HEK293T (cell line): ENCODE measurements around the gene COMMD1.
"Not testable (repeated sequence)": the region's sequence is repeated elsewhere in the genome, so short reads cannot be mapped to it uniquely, and the experiment has no call there.

Experiments
- CTCF ChIA-PET: fragments of 350-600 bp; formaldehyde crosslinking; extraction: SDS; loops from one replicate; lab custom pipeline; 2021; ENCODE audit warnings: antibody characterized with exemption, inconsistent platforms; lab: Yijun Ruan, JAX
- POLR2A ChIA-PET: fragments of 350-600 bp; formaldehyde crosslinking; extraction: SDS; loops from one replicate; lab custom pipeline; 2020; ENCODE audit warnings: antibody characterized with exemption, inconsistent platforms; lab: Yijun Ruan, JAX
- DNase-seq: peaks from one replicate; pipeline ENCODE4 v3.0.0; 2012; ENCODE audit warnings: mixed read lengths; ENCODE audit errors: extremely low spot score
- ARNT ChIP-seq: fragments of 450-650 bp; IDR thresholded peaks from 2 replicates; pipeline ENCODE4 v1.6.1; 2017; ENCODE audit warnings: mild to moderate bottlenecking
- BHLHE40 ChIP-seq: fragments of 450-650 bp; IDR thresholded peaks from 2 replicates; pipeline ENCODE4 v1.6.1; 2016; ENCODE audit warnings: mild to moderate bottlenecking, moderate library complexity, borderline replicate concordance
- CTBP1 ChIP-seq: fragments of 450-650 bp; IDR thresholded peaks from 2 replicates; pipeline ENCODE4 v1.6.1; 2016; ENCODE audit warnings: borderline replicate concordance
- ELF4 ChIP-seq: fragments of 450-650 bp; IDR thresholded peaks from 2 replicates; pipeline ENCODE4 v1.6.1; 2017; ENCODE audit warnings: antibody characterized with exemption
- FOXA1 ChIP-seq: fragments of 450-650 bp; IDR thresholded peaks from 2 replicates; pipeline ENCODE4 v1.6.1; 2016; ENCODE audit warnings: mild to moderate bottlenecking
- FOXK2 ChIP-seq: fragments of 450-650 bp; IDR thresholded peaks from 2 replicates; pipeline ENCODE4 v1.6.1; 2016; ENCODE audit warnings: mild to moderate bottlenecking
- FOXM1 ChIP-seq: fragments of 450-650 bp; IDR thresholded peaks from 2 replicates; pipeline ENCODE4 v1.6.1; 2017; ENCODE audit warnings: mild to moderate bottlenecking, borderline replicate concordance
- HDGF ChIP-seq: fragments of 450-650 bp; IDR thresholded peaks from 2 replicates; pipeline ENCODE4 v1.6.1; 2017; ENCODE audit warnings: antibody characterized with exemption, borderline replicate concordance
- L3MBTL2 ChIP-seq: fragments of 450-650 bp; conservative IDR thresholded peaks from 2 replicates; pipeline ENCODE4 v1.6.1; 2016; ENCODE audit warnings: mild to moderate bottlenecking
- LEF1 ChIP-seq: fragments of 450-650 bp; IDR thresholded peaks from 2 replicates; pipeline ENCODE4 v1.6.1; 2017; ENCODE audit warnings: mild to moderate bottlenecking, borderline replicate concordance
- NFRKB ChIP-seq: fragments of 450-650 bp; IDR thresholded peaks from 2 replicates; pipeline ENCODE4 v1.6.1; 2016; ENCODE audit warnings: mild to moderate bottlenecking, moderate library complexity
- SP1 ChIP-seq: fragments of 450-650 bp; IDR thresholded peaks from 2 replicates; pipeline ENCODE4 v1.6.1; 2017
- SUZ12 ChIP-seq: fragments of 450-650 bp; IDR thresholded peaks from 2 replicates; pipeline ENCODE4 v1.6.1; 2016; ENCODE audit warnings: mild to moderate bottlenecking
- TARDBP ChIP-seq: fragments of 450-650 bp; IDR thresholded peaks from 2 replicates; pipeline ENCODE4 v1.6.1; 2016
- ZNF384 ChIP-seq: fragments of 450-650 bp; IDR thresholded peaks from 2 replicates; pipeline ENCODE4 v1.6.1; 2016
- TF ChIP-seq, protein P1 (sequence below): fragments of 450-650 bp; IDR thresholded peaks from 2 replicates; pipeline ENCODE4 v1.6.1; 2016

Gene COMMD1

DNA sequence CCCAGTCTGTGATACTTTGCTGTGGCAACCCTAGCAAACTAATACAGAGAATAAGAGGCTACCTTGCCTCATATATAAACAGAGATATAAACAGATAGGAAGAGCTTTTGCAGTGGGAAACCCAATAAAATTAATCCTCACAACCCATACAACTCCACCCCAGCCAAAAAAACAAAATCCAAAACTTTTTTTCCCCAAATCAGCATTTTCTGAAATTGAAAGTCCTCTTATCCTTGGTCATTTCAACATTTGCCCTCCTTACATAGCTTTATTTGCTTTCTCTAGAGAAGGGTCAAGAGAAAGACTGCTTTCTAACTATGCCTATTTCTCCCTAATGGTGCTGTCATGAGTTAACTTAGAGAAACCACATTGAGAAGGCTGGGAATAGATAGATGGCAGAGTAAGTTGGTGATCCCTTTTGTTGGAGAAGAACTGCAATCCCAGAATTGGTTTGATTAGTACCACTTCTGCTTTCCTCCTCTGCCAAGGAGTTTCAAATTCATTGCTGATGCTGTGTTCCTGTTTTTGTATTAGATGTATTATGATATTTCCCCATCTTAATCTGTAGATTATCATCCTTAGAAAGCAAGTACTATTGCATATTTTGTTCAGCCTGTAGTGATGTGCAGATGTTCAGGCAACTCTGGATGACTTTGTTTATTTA lies 214.0 kb downstream of the COMMD1 start:
- DNase-seq: no peak
- no peak for TF ChIP-seq ARNT
- no peak for TF ChIP-seq LEF1
- TF ChIP-seq CTBP1: no peak
- TF ChIP-seq ZNF384: no peak
- no peak for TF ChIP-seq SP1
- no peak for TF ChIP-seq TARDBP
- no peak for TF ChIP-seq NFRKB
- TF ChIP-seq, protein P1, sequence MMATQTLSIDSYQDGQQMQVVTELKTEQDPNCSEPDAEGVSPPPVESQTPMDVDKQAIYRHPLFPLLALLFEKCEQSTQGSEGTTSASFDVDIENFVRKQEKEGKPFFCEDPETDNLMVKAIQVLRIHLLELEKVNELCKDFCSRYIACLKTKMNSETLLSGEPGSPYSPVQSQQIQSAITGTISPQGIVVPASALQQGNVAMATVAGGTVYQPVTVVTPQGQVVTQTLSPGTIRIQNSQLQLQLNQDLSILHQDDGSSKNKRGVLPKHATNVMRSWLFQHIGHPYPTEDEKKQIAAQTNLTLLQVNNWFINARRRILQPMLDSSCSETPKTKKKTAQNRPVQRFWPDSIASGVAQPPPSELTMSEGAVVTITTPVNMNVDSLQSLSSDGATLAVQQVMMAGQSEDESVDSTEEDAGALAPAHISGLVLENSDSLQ: no peak
- no peak for TF ChIP-seq FOXM1
- TF ChIP-seq ELF4: no peak
- TF ChIP-seq L3MBTL2: no peak
- TF ChIP-seq FOXA1: no peak
- TF ChIP-seq HDGF: no peak
- no peak for TF ChIP-seq SUZ12
- no peak for TF ChIP-seq BHLHE40
- TF ChIP-seq FOXK2: no peak
- CTCF ChIA-PET: no interaction called here
- POLR2A ChIA-PET: no interaction called here

- CTCF ChIA-PET, POLR2A ChIA-PET, DNase-seq: not testable (repeated sequence)
These were observed 220.8 kb downstream of the COMMD1 start for GRCh38 chr2:62126239-62126638.

DNA sequence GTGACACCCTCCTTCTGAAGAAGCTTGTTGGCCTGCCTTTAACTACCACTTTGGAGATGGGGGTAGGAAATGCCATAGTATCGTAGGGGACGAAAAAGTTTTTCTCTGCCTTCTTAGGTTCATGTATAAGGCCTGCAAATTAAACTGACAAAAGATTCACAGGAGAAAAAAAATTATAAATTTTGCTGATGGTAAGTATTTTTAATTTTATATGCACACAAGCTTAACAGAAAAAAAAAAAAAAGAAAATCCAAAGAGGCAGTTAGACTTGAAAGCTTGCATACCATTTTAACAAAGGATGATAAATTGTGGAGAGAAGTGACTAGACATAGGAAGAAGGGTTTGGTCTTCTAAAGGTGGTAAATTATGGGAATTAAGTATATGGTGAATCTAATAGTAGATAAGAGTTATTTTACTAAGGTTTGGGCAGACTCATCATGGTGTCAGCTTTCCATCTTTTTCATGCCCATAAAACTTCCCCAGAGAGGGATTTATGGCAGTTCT lies 227.9 kb downstream of the COMMD1 start:
- no peak for DNase-seq
- POLR2A ChIA-PET: no interaction called here
- CTCF ChIA-PET: no interaction called here
- TF ChIP-seq FOXK2 (no peak), SUZ12 (no peak), L3MBTL2 (no peak), BHLHE40 (no peak), ELF4 (no peak), FOXM1 (no peak), LEF1 (no peak), CTBP1 (no peak), ZNF384 (no peak)
- TF ChIP-seq, protein P1: no peak

- no peak for DNase-seq
- ChIA-PET CTCF (no interaction called here), POLR2A (no interaction called here)
- TF ChIP-seq FOXA1 (no peak), ARNT (no peak), CTBP1 (no peak), HDGF (no peak), LEF1 (no peak), FOXK2 (no peak), ZNF384 (no peak), SP1 (no peak), L3MBTL2 (no peak), TARDBP (no peak)
- TF ChIP-seq, protein P1: no peak
These were observed 231.7 kb downstream of the COMMD1 start for GRCh38 chr2:62136956-62137830.

DNA sequence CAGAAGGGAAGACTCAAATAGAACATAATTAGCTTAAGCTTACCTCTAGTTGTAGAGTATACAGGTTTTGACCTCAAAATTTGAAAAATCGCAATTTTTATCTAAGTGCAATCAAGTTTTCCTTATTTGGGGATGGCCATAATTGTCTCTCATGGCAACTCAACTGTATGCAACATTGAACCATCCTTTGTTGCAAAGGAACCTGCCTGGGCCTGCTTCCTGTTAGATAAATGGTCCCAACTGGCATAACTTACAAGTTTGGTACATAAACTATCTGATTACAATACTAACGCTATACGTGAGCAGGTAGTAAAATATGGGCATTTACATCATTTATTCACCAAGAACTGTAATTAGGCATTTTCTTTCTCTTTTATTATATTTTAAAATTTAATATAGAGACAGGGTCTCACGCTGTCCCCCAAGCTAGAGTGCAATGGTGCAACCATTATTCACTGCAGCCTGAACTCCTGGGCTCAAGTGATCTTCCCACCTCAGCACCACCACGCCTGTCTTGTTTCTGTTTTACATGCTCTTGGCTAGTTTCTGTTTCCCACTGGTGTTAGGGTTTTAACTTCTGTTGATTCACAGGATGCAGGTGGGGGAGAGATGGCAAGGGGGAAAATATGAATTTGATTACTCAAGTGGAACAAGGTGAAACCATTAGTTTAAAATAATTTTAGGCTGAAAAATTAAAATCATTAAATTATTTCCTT lies 235.1 kb downstream of the COMMD1 start:
- POLR2A ChIA-PET: no interaction called here
- CTCF ChIA-PET: no interaction called here
- TF ChIP-seq FOXM1: no peak
- TF ChIP-seq NFRKB: no peak
- TF ChIP-seq LEF1: no peak
- no peak for TF ChIP-seq BHLHE40
- TF ChIP-seq FOXK2: no peak
- TF ChIP-seq SP1: no peak
- TF ChIP-seq CTBP1: no peak
- no peak for TF ChIP-seq L3MBTL2
- no peak for TF ChIP-seq SUZ12
- no peak for DNase-seq
